Trophoblast cell (in vitro differentiated cells and primary cell): ENCODE data around the gene ITGB6.

Source experiments
- DNase-seq, 2 donors: peaks; one replicate each; pipeline ENCODE4 v3.0.0-alpha.2; 2016
- H2AFZ ChIP-seq: 2 replicates; pipeline ENCODE4 v1.6.1; 2013; ENCODE audit warnings: low read length, moderate library complexity, mild to moderate bottlenecking; ENCODE audit not compliant: insufficient read depth, poor library complexity
- H2AK5ac ChIP-seq: 2 replicates; pipeline ENCODE4 v1.6.1; 2013; ENCODE audit warnings: mild to moderate bottlenecking, low read length
- H2BK120ac ChIP-seq: 2 replicates; pipeline ENCODE4 v1.6.1; 2013; ENCODE audit warnings: low read length, mild to moderate bottlenecking, moderate library complexity; ENCODE audit not compliant: insufficient read depth, poor library complexity
- H2BK12ac ChIP-seq: 2 replicates; pipeline ENCODE4 v1.6.1; 2013; ENCODE audit warnings: mild to moderate bottlenecking, low read length, moderate library complexity
- H2BK5ac ChIP-seq: 2 replicates; pipeline ENCODE4 v1.6.1; 2013; ENCODE audit warnings: low read length, low read depth, moderate library complexity, mild to moderate bottlenecking; ENCODE audit not compliant: poor library complexity
- H3K14ac ChIP-seq: 2 replicates; pipeline ENCODE4 v1.6.1; 2013; ENCODE audit warnings: mild to moderate bottlenecking, low read length
- H3K18ac ChIP-seq: 2 replicates; pipeline ENCODE4 v1.6.1; 2013; ENCODE audit warnings: mild to moderate bottlenecking, low read length
- H3K23ac ChIP-seq: 2 replicates; pipeline ENCODE4 v1.6.1; 2013; ENCODE audit warnings: low read length
- H3K27ac ChIP-seq: 2 replicates; pipeline ENCODE4 v1.5.1; 2013; ENCODE audit warnings: low read depth, mild to moderate bottlenecking, inconsistent platforms, low read length, moderate library complexity
- H3K27me3 ChIP-seq: 2 replicates; pipeline ENCODE4 v1.6.1; 2013; ENCODE audit warnings: inconsistent platforms, mild to moderate bottlenecking, low read length, moderate library complexity; ENCODE audit not compliant: insufficient read depth
- H3K36me3 ChIP-seq, 2 experiments: 1 replicate in 1 of 2; 2 replicates in 1 of 2; pipeline ENCODE4 v1.6.1; 2013; ENCODE audit warnings: low read length in 2 of 2, mild to moderate bottlenecking in 2 of 2, moderate library complexity in 1 of 2; ENCODE audit not compliant: insufficient read depth in 2 of 2, control insufficient read depth in 1 of 2
- H3K4ac ChIP-seq: 2 replicates; pipeline ENCODE4 v1.6.1; 2013; ENCODE audit warnings: low read depth, mild to moderate bottlenecking, low read length, moderate library complexity
- H3K4me1 ChIP-seq, 2 experiments: 1 replicate in 1 of 2; 2 replicates in 1 of 2; pipeline ENCODE4 v1.6.1; 2013; ENCODE audit warnings: low read length in 2 of 2, mild to moderate bottlenecking in 2 of 2, moderate library complexity in 1 of 2; ENCODE audit not compliant: insufficient read depth in 2 of 2, control insufficient read depth in 1 of 2
- H3K4me2 ChIP-seq: 2 replicates; pipeline ENCODE4 v1.6.1; 2013; ENCODE audit warnings: inconsistent platforms, mild to moderate bottlenecking, low read length, moderate library complexity
- H3K4me3 ChIP-seq: 2 replicates; pipeline ENCODE4 v1.5.1; 2013; ENCODE audit warnings: mild to moderate bottlenecking, low read depth, low read length, inconsistent platforms
- H3K79me1 ChIP-seq: one replicate; pipeline ENCODE4 v1.6.1; 2013; ENCODE audit warnings: low read length
- H3K79me2 ChIP-seq: 2 replicates; pipeline ENCODE4 v1.6.1; 2013; ENCODE audit warnings: low read length, mild to moderate bottlenecking; ENCODE audit not compliant: control insufficient read depth, insufficient read depth, poor library complexity
- H3K9ac ChIP-seq: 2 replicates; pipeline ENCODE4 v1.6.1; 2013; ENCODE audit warnings: mild to moderate bottlenecking, low read length
- H3K9me3 ChIP-seq: 2 replicates; pipeline ENCODE4 v1.6.1; 2013; ENCODE audit warnings: low read depth, mild to moderate bottlenecking, control low read depth, inconsistent platforms, low read length; ENCODE audit not compliant: insufficient read depth
- H4K12ac ChIP-seq: 2 replicates; pipeline ENCODE4 v1.6.1; 2013; ENCODE audit warnings: low read depth, mild to moderate bottlenecking, low read length, moderate library complexity
- H4K8ac ChIP-seq: 2 replicates; pipeline ENCODE4 v1.6.1; 2013; ENCODE audit warnings: low read depth, mild to moderate bottlenecking, low read length, moderate library complexity
- H4K91ac ChIP-seq: one replicate; pipeline ENCODE4 v1.6.1; 2013; ENCODE audit warnings: low read depth, mild to moderate bottlenecking, low read length, moderate library complexity
- WGBS: extraction: QIAGEN DNeasy Blood & Tissue Kit; methylation state at CpG from one replicate; pipeline ENCODE4 v1.1.7; 2013; ENCODE audit warnings: missing lambda C conversion rate; ENCODE audit not compliant: insufficient read length, insufficient coverage; ENCODE audit errors: extremely low coverage; 5-methylcytosine and 5-hydroxymethylcytosine counted together

ITGB6 gene

GRCh38 chr2:160227293-160227915, 27.3 kb upstream of the ITGB6 start:
- Histone ChIP-seq H3K14ac (peak overlapping the region; percentile 99), H2AK5ac (peak overlapping the region; percentile 99), H3K27ac (peak overlapping the region; percentile 100), H3K9me3 (no peaks in the 10 kb centered on the region), H4K8ac (peak overlapping the region; percentile 94), H3K4me2 (peak overlapping the region; percentile 50), H2BK5ac (peak overlapping the region; percentile 100), H3K9ac (peak overlapping the region; percentile 42), H3K23ac (no peak overlapping the region), H3K4ac (peak overlapping the region; percentile 99), H2BK120ac (peak overlapping the region; percentile 100), H4K91ac (peak overlapping the region; percentile 100), H3K79me1 (peaks cover 69% of the 10 kb centered on the region), H3K4me1 (peaks cover 35 to 44% of the 10 kb centered on the region in 2 experiments), H3K79me2 (peaks cover 19% of the 10 kb centered on the region), H4K12ac (peak overlapping the region; percentile 92), H2BK12ac (peak overlapping the region; percentile 100), H2AFZ (peak overlapping the region; percentile 84), H3K4me3 (no peak overlapping the region), H3K18ac (peak overlapping the region; percentile 99), H3K36me3 (no peaks in the 10 kb centered on the region), H3K27me3 (no peaks in the 10 kb centered on the region)
- DNase-seq = peak; percentile 63 to 65
- no CpG with 5 or more reads among the region's 5 CpGs for WGBS

- Histone ChIP-seq H3K4ac (peak overlapping the region; percentile 93), H3K4me3 (no peak overlapping the region), H2AFZ (peak overlapping the region; percentile 71), H4K8ac (peak overlapping the region; percentile 89), H3K4me2 (no peak overlapping the region), H2BK12ac (peak overlapping the region; percentile 99), H4K12ac (peak overlapping the region; percentile 10), H2AK5ac (peak overlapping the region; percentile 91), H3K14ac (peak overlapping the region; percentile 92), H3K27ac (peak overlapping the region; percentile 95), H2BK120ac (peak overlapping the region; percentile 96), H3K79me1 (peaks cover 69% of the 10 kb centered on the region), H3K23ac (no peak overlapping the region), H3K36me3 (no peaks in the 10 kb centered on the region), H3K79me2 (peaks cover 20% of the 10 kb centered on the region), H3K4me1 (peaks cover 43 to 51% of the 10 kb centered on the region in 2 experiments), H3K18ac (peak overlapping the region; percentile 89), H3K9me3 (no peaks in the 10 kb centered on the region), H2BK5ac (peak overlapping the region; percentile 99), H4K91ac (peak overlapping the region; percentile 99), H3K9ac (peak overlapping the region; percentile 24), H3K27me3 (no peaks in the 10 kb centered on the region)
- no peak for DNase-seq
- no CpG with 5 or more reads among the region's 5 CpGs for WGBS
Observed at GRCh38 chr2:160226367-160226766, 26.3 kb upstream of the ITGB6 start.

- no peak for DNase-seq
- Histone ChIP-seq H3K4me3 (no peak overlapping the region), H3K4me1 (peaks cover 47 to 56% of the 10 kb centered on the region in 2 experiments), H2BK120ac (peak overlapping the region; percentile 96), H4K91ac (peak overlapping the region; percentile 99), H4K8ac (peak overlapping the region; percentile 89), H3K79me1 (peaks cover 74% of the 10 kb centered on the region), H2BK5ac (peak overlapping the region; percentile 99), H3K23ac (no peak overlapping the region), H2BK12ac (peak overlapping the region; percentile 99), H3K9me3 (no peaks in the 10 kb centered on the region), H3K4ac (peak overlapping the region; percentile 93), H3K27ac (peak overlapping the region; percentile 95), H3K18ac (peak overlapping the region; percentile 89), H3K36me3 (no peaks in the 10 kb centered on the region), H4K12ac (peak overlapping the region; percentile 28), H3K27me3 (no peaks in the 10 kb centered on the region), H2AFZ (peak overlapping the region; percentile 48), H3K79me2 (peaks cover 23% of the 10 kb centered on the region), H3K9ac (no peak overlapping the region), H3K4me2 (no peak overlapping the region), H2AK5ac (peak overlapping the region; percentile 91), H3K14ac (peak overlapping the region; percentile 92)
- WGBS = no CpG with 5 or more reads among the region's 4 CpGs
Observed at GRCh38 chr2:160225722-160226121, 25.6 kb upstream of the ITGB6 start.

- H3K27me3 ChIP-seq = no peaks in the 10 kb centered on the region
- peak overlapping the region; percentile 95 for H3K27ac ChIP-seq
- peaks cover 78% of the 10 kb centered on the region for H3K79me1 ChIP-seq
- H2BK12ac ChIP-seq = peak overlapping the region; percentile 98
- no peaks in the 10 kb centered on the region for H3K9me3 ChIP-seq
- H3K9ac ChIP-seq = no peak overlapping the region
- peak overlapping the region; percentile 83 for H3K18ac ChIP-seq
- H4K8ac ChIP-seq = peak overlapping the region; percentile 63
- peak overlapping the region; percentile 85 for H3K4ac ChIP-seq
- peaks cover 25% of the 10 kb centered on the region for H3K79me2 ChIP-seq
- WGBS = no CpG with 5 or more reads among the region's 3 CpGs
- no peaks in the 10 kb centered on the region for H3K36me3 ChIP-seq
- no peak overlapping the region for H2AFZ ChIP-seq
- no peak overlapping the region for H3K23ac ChIP-seq
- peak overlapping the region; percentile 96 for H4K91ac ChIP-seq
- peak overlapping the region; percentile 96 for H2BK120ac ChIP-seq
- H2BK5ac ChIP-seq = peak overlapping the region; percentile 88
- peak overlapping the region; percentile 65 for H2AK5ac ChIP-seq
- H4K12ac ChIP-seq = no peak overlapping the region
- H3K4me1 ChIP-seq = peaks cover 51 to 61% of the 10 kb centered on the region in 2 experiments
- peak overlapping the region; percentile 94 for H3K14ac ChIP-seq
- no peak overlapping the region for H3K4me3 ChIP-seq
- no peak for DNase-seq
- H3K4me2 ChIP-seq = no peak overlapping the region
Observed at GRCh38 chr2:160224507-160224906, 24.4 kb upstream of the ITGB6 start.
